Stimulated activated CD4-positive, alpha-beta T cell treated with anti-CD3 and anti-CD28 coated beads, Interleukin-2, amount 100 ng/mL, for 4 hours (primary cell): Measurements from ENCODE around the gene CKAP5.

Experiments
- DNase-seq: peaks from one replicate; pipeline ENCODE4 v3.0.0-alpha.2; 2020; ENCODE audit warnings: low read depth

The CKAP5 gene

DNA sequence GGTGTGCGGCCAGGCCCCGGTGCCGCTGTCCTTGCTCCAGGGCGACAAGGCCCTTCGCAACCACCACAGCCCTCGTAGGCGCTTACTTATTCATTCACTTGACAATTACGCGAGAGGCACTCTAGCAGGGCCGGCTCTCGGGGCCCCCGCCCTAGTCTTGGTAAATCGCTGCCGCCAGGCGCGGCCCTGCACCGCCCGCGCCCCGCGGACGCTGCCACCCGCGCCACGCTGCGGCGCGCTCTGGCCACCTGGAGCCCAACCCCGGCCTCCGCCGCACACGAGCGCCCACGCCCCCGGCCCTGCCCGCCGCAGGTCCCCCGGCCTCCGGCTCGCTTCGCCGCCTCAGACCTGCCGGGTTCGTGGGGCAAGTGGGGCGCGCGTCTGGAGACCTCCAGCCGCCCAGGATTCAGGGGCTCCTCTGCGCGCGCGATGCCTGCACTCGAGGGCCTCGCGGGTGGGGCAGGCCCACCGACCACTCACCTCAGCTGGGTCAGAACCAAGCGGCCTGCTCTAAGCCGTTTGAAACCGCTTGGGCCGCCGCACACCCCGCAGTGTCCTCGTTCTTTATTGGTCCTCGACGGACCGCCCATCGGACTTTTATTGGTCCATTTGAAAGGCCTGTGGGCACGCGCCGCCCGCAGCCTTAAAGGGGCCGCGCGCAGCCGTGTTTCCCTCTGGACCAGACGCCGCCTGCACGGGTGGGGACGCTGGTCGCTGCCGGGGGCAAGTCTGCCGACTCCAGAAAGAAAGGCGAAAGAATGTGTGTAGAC, at the start of gene CKAP5:
Gene CKAP5 (minus strand): TSS at position 541 of the 770 bp plus-strand sequence. CDS start 25,049 bp downstream, outside the sequence.
- DNase-seq = peak; percentile 73

DNA sequence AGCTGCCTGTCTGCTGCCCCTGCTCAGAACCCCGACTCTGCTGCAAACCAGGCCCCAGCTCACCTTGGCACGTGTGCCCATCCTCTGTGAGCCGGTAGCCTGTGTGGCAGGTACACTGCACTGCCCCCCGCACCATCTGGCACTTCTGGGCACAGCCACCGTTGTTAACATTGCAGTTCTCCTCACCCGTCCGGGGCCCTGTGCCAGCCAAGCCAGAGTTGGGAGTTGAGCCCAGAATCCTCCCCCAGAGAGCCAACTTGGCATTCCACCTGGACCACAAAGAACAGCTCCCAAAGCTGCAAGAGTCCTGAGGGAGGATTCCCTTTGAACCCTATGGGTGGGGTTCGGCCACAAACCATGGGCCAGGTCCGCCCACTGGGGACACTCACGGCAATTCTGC, 49.7 kb upstream of the CKAP5 start:
- no peak for DNase-seq

DNA sequence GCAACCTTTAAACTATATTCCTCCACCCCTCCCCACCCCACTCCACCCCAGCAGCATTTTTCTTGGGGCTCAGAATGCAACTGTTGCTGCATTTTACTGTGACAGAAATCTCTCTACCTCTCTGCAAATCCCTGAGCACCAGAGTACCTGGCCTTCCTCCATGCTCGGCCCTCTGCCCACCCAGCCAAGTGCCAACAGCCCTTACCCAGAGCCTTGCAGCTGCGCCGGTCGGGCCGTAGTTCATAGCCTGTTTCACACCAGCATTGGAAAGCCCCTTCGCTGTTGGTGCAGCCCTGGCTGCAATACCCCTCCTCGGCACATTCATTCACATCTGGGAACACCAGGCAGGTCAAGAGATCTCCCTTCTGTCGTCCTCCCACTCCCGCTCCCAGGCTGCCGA, 48.9 kb upstream of the CKAP5 start:
- no peak for DNase-seq

DNA sequence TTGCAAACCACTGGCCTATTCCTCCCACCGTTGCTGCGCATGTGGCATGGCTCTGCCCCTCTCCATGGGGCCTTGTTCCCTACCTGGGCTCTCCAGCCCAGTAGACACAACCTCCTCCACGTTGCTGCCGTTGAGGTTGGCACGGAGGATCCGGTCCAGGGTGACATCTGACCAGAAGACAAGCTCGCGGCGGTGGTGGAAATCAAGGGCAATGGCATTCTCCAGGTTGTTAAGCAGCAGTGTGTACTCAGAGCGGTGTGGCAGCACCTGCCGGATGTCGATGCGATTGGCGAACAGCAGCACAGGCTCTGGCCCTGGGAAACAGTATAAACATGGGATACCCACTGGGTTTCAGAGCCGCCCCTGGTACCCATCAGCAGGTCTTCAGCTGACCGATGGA, 48.4 kb upstream of the CKAP5 start:
- no peak for DNase-seq

DNA sequence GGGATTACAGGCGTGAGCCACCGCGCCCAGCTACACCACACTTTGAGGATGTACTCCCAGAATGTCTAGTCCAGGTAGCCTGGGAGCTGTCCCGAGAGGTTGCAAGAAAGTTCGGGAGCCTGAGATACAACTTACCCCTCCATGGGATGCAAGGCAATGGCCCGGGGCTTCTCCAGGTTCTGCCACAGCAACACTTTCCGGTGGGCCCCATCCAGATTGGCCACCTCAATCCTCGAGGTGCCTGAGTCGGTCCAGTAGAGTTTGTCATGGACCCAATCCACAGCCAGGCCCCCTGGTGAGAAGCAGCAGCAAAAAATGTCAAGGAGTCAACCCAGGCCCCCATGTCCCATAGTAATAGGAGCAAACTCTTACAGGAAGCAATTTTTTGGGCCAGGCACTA, 46.8 kb upstream of the CKAP5 start:
- DNase-seq = no peak

DNA sequence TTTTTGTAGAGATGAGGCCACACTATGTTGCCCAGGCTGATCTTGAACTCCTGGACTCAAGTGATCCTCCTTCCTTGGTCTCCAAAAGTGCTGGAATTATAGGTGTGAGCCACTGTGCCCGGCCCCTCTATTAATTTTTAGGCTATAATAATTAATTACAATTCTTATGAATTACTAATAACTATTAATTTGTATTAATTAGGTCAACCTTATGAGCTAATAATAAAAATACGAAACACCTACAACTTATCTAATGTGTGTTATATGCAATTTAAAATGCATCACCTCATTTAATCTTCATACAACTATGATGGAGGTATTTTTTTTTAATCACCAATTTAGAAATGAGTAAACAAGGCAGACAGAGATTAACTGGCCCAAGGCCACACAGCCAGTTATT, 46.0 kb upstream of the CKAP5 start:
- DNase-seq = no peak

DNA sequence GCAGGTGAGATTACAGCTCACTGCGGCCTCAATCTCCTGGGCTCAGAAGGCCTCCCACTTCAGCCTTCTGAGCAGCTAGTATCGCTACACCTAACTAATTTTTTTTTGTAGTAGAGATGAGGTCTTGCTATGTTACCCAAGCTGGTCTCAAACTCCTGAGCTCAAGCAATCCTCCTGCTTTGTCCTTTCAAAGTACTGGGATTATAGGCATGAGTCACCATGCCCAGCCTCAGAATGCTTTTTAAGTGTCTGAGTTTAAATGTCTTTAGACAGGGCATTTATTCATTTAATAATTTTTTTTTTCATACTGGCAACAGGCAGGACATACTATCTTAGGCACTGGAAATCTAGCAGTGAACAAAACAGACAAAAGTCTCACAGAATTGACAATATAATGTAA, 44.6 kb upstream of the CKAP5 start:
- DNase-seq = no peak

DNA sequence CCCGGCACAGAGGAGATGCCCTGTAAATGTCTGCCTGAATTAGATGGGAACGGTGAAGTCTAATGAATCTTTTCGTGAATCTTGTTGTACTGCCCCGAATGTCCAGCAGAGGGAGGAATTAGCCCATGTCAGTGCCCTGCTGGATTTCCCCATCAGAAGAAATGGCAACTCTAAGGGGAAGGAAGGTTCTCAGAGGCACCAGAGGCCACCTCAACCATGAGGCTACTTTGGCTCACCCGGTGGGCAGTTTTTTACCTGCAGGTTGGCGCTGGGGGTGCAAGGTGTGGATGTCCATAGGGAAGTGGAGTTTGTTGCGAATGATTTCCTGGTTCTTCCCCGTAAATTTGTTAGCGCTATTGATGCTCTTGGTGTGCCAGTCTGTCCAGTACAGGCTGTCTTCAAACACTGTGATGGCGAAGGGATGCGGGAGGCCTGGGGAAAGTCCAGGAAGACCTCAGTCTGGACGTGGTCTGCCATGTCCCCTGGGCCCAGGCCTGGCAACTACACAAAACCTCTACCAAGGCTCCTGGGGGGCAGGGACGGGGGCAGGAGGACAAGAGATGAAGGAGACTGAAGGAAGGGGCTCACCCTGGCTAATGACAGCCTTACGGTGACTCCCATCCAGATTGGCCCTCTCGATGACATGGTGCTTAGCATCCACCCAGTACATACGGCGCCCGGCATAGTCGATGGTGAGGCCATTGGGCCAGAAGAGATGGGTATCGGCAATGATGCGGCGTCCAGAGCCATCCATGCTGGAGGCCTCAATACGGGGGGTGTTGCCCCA, 43.8 kb upstream of the CKAP5 start:
- DNase-seq = peak; percentile 56

DNA sequence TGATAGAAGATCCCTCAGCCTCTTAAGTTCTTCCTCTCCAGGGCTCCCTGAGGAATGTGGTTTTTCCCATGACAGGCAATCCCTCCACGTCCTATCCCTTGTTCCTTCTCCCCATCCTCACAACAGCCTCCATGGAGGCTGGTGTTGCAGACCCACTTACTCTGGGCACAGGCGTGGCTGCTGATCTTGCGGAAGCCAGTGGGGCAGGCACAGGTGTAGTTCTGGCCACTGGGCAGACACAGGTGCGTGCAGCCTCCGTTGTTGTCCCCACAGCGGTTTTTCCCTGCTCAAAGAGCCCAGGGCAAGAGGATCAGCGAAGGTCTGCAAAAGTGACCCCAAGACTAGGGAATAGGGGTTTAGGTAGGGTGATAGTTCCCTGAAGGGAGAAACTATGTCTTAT, 43.2 kb upstream of the CKAP5 start:
- DNase-seq = no peak

DNA sequence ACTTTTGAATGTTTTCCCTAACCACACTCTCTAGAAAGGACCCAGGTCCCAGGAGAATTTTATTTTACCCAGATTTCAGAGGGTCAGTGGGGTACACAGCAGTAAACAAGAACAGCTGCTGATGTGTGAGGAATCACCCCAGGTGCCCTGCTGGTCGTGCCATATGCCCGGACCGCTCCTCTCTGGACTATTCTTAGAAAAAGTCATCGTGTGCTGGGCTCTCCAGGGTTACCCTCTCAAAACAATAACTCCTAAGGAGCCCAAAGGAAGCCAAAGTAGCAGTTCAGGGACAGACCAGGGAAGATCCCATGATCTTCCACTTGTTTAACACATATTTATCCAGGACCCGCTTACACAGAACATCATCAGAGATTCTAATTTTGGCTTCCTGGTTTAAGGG, 42.6 kb upstream of the CKAP5 start:
- DNase-seq = no peak

DNA sequence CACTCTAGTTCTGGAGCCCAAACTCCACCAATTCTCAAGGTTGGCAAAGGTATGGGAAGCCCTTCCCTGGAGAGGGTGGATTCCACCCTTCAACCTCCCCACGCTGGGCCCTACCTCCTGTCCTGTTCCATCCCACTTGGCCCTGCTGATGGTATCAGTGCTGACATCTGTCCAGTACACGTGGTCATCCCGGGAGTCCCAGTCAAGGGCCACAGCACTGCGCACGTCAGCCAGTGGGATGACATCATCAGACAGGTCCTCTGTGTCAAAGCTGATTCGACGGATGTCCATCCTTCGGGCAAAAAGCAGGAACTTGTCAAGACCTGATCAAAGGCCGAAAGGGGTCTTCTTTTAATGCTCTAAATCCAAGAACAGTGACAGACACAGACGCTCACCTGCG, 40.1 kb upstream of the CKAP5 start:
- DNase-seq = no peak

DNA sequence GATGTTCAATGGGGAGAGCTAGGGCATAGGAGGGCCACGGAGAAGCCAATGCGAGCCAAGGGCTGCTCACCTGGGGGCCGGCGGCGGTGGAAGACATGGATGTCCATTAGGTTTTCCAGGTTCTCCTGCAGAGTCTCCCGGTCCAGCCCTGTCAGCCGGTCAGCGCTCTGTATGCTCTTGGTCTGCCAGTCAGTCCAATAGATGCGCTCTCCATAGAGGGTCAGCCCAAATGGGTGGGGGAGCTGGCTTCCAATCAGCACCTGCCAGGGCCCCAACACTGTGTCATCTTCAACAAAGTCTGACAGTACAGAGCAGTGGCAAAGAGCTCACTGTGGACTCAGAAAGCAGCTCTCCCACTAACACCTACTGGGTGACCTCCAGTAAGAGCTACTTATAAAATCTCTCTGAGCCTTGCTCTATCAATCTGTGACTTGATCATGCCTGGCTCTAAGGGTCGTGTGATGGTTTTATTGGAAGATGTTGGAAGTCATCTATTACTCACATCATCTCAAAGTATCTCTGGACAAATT, 33.0 kb upstream of the CKAP5 start:
- DNase-seq = no peak

DNA sequence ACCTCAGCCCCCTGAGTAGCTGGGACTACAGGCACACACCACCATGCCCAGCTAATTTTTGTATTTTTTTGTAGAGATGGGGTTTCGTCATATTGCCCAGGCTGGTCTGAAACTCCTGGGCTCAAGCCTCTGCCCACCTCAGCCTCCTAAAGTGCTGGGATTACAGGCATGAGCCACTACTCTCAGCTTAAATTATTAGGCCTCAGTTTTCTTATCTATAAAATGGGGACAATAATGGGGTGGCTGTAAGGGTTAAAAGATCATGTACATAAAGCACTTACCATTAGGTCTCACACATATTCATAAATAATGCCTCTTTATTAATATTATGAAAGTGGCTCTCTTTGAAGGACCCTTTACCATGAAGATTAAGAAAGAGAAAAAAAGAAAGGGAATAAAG, 31.5 kb upstream of the CKAP5 start:
- no peak for DNase-seq

DNA sequence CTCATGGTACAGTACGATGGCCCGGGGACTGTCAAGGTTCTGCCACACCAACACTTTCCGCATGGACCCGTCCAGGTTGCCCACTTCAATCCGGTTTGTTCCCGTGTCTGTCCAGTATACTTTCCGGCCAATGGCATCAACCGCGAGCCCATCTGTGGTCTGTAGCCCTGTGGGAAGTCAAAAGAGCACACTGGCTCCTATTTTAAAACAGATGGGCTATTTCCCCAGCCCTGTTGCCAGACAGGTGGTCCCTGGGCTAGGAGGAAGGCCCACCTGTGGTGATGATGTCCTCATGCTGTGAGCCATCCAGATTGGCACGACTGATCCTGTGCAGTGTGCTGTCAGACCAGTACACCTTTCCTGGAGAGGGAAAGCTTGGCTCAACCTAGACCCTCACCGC, 30.4 kb upstream of the CKAP5 start:
- DNase-seq = no peak

DNA sequence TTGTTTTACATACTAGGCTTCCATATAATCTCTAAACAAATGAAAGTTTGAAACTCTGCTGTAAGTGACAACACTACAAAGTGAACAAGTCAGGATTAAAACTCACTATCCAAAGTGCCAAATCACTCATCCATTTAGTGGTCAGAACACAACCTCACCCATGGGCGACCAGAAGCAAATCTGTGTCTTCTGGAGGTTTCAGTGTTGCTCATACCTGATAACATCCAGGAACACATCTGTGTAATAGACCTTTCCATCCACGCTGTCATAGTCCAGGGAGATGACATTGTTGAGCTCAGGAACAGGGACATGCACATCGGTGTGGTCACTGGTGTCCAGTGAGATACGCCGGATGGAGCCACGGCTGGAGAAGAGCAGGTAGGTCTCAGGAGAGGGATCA, 28.5 kb upstream of the CKAP5 start:
- no peak for DNase-seq

DNA sequence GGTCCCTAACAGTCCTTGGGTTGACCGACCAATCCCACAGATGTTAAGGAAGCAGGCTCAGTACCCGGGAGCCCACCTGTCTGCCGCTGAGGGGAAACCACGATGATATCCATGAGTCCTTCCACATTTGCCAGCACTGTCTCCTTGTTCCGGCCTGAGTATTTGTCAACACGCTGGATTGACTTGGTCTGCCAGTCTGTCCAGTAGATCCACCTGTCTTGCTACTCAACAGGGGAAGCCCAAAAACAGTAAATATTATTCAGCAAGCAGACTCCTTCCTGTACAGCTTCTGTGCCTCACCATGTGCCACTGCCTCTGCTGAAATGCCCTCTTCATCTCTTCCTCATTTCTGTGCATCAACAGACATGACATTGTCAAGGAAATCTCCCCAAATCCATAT, 22.8 kb upstream of the CKAP5 start:
- DNase-seq = no peak

DNA sequence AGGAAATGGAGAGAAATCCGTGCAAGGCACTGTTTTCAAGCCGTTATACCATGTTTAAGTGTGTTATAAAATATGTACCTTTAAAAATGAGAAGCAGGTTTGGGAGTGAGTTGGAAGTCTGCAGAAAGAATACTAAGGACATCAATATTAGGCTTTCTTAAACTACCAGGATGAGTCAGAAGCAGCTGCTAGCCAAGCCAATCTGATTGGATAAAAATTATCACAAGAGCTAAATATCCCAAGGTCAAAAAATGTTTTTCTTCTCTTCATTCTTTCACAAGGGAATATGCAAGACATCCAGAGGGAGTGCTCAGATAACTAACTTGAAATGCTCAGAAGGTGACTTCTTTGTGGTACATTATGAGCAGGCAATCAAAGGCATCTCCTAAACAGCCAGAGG, 19.3 kb upstream of the CKAP5 start:
- DNase-seq = no peak

DNA sequence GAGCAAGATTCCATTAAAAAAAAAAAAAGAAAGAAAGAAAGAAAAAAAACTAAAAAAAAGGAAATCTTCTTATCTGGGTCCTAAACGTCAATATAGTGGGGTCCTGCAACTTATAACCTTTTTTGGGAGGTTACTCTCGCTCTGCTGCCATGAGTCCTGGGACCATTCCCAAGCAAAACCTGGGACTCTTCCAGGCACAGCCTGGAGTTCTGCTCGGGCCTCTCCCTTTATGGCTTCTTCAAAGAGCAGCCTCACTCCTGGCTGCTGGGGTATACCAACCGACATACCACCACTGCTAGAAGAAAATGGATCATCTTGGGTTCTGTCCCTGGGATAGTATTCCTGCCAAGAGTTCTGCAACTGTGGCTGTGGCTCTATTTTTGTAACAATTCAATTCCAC, 14.1 kb upstream of the CKAP5 start:
- no peak for DNase-seq

DNA sequence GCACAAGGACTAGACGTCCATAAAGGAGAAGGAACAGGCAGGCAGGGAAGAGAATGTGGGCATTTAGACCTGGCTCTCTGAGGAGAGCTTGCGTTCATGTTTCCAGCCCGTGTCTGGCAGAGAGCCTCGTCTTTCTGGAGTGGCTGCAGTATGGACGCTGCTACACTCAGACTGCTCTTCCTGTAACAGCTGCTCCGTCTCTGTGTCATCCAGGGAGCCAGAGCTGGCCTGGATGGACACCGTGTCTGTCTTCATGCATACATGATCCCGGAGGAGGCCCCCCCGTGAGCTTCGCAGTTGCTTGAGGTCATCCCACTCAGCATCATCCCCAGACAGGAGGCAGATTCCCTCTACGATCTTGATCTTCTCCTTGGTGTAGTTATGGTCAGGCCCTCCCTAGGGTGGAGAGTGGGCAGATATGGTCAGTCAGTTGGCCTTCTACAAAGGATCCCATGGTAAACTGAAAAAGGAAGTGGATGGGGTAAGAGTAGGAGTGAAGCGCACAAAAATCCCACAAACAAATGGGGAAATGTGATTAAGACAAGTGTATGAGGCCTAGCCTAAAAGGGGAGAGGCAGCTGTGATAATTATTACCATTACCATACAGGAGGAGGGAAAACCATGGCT, 13.0 kb upstream of the CKAP5 start:
- no peak for DNase-seq

DNA sequence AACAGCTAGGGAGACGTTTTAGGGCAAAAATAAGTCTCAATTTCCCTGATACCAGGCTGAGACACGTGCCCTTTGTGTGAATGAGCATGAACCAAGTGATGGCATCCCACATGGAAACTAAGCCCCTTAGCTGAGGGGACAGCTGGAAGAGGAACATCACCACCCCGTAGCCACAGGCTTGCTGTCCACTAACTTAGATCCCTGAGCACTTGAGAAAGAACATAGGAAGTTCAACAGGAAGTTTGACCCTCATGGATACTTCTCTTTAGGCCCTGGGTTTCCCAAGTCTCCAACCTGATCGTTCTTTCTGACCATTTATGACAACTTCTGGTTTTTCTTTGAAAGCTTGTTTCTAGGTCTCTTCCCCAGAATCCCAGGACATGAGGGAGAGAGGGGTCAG, 11.6 kb upstream of the CKAP5 start:
- no peak for DNase-seq

DNA sequence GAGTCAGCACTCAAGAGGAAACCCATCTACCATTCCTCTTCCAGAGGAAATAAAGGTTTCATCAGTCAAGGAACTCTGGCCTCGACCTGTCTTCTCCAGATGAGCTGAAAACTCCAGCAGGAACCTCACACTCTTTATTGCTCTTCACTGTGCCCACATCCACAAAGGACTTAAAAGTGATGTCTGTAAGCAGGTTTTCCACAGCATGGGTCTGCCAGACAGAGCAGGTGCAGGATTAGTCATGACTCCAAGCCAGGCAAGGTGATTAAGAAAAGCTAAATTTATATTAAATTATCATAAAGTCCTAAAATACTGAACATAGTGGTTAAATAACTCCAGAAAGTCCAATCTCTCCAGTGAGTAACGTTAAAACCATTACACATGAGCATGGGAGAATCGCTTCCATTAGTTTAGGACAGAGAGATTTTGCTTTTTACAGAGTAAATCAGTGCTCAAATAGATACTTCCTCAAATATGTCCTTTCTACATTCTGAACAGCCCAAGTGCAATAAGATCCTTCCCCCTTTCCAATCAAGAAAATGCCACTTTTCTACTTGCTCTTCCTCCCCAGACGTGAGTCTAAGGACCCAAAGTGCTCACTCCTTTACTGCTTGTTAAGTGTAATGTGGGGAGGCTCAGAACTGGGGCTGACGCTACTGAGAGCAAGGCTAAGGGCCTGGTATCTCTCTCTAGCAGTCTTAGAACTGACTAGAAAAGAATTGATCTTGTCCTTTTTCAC, 10.7 kb upstream of the CKAP5 start:
- no peak for DNase-seq

DNA sequence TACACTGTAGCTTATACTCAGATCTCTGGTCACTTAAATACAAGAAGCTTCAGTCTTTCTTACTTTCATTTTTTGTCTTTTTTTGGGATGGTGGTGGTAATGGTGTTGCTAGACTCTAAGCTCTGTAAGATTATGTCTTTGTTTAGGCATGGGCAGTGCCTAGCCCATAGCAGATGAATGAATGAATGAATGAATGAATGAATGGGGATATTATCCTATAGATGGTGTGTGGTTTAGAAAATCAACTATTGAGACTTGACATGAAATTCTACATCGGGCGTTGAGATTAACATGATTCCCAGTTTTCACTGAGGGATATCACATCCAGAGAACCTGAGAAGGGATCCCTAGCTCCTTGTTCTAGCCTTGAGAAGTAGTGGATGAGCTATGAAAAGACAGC, 9.8 kb upstream of the CKAP5 start:
- DNase-seq = no peak
